GM10847 (cell line): ENCODE data around the gene MRPS17.

Source experiments
- POLR2A ChIP-seq: IDR thresholded peaks from 2 replicates; pipeline ENCODE4 v1.6.1; 2011; ENCODE audit not compliant: insufficient read length; ENCODE audit errors: extremely low read depth

MRPS17 gene

DNA sequence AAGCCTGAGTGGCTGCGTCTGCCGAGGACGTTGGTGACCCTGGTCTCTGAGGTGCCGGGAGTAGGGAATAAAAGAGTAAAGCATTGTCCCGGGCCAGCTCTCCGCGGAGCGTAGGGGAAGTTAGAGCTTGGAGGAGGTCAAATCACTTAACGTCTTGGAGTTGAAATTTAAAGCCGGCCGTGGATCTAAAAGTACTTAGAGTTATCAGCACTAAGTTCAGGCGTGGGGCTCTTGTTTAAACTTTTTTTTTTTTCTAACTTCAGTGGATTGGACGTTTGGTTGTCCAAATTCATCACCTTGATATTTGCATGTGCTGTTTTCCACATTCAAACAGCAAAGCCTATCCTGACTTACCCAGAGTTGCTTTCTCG is 13.4 kb downstream of the MRPS17 start:
- no peak for TF ChIP-seq POLR2A

DNA sequence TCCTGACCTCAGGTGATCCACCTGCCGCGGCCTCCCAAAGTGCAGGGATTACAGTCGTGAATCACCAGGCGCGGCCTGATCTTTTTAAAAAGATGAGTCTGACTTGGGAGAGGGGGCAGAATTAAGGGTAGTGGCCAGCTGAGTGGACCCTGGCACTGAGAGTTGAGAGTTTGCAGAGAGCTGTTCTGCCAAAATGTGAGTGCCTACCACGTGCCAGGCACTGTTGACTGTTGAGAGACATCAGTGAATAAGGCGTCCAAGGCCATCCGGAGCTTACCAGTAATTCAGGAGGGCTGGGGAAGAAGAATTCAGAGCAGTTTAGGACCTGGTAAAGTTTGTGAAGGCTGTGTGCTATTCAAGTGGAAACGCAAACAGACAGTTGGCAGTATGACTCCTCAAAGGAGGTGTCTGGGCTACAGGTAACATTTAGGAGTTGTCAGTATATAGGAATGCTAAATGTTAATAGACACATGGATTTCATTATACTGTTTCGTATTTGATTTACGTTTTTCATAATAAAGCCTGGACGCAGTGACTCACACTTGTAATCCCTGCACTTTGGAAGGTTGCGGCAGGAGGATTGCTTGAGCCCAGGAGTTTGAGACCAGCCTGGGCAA is 14.2 kb downstream of the MRPS17 start:
- TF ChIP-seq POLR2A = no peak

DNA sequence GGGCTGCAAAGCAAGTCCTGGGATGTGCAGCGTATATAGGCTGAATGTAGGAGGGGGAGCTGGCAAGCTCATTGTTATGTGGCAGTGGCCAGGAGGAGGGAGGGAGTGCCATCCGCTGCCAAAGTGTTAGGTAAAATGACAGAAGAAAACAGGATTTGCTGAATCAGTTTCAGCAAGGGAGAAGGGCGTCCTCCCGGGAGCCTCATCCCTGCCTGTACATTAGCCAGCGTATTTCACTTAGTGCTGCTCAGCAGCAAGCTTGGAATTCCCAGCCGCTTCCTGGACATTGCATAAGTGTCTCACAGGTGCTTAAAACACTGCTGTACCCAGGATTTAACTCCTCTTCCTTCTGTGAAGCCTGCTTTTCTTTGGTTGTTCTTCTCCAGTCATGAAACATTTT is 15.2 kb downstream of the MRPS17 start:
- no peak for TF ChIP-seq POLR2A

GRCh38 chr7:55969391-55969790 is 17.7 kb downstream of the MRPS17 start:
- no peak for TF ChIP-seq POLR2A

GRCh38 chr7:55970561-55970960 is 18.9 kb downstream of the MRPS17 start:
- no peak for TF ChIP-seq POLR2A

- TF ChIP-seq POLR2A = no peak
These were observed 19.3 kb downstream of the MRPS17 start for GRCh38 chr7:55970978-55971377.

DNA sequence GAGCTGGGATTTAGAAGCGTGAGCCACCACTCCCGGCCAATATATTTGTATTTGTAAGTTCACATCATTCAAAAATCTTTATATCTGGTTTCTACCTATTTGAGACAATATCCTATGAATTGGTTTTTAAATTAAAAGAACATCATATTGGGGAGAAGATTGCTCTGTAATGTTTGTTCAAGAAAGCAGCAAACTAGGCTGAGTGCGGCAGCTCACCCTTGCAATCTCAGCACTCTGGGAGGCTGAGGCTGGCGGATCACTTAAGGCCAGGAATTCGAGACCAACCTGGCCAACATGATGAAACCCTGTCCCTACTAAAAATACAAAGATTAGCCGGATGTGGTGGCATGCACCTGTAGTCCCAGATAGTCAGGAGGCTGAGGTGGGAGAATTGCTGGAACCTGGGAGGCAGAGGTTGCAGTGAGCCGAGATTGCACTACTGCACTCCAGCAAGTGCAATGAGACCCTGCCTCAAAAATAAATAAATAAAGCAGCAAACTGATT is 22.1 kb downstream of the MRPS17 start:
- TF ChIP-seq POLR2A = no peak

- TF ChIP-seq POLR2A = no peak
These were observed 24.4 kb downstream of the MRPS17 start for GRCh38 chr7:55975988-55976633.

DNA sequence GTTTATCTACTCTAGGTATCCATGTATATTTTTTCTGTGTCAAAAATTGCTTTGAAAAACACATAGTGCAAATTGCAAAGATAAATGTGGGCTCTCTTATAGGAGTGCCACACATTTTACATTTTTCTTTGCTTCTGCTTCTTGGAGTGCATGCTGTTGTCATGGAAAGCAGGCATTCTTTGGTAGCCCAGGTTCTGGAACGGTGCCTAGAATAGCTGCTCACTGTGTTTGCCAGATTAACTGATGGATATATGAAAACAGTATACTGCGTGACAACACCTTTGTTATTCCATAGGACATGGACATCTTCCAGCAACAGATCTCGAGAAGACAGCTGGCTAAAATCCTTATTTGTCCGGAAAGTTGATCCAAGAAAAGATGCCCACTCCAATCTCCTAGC is 26.2 kb downstream of the MRPS17 start:
- TF ChIP-seq POLR2A = no peak

GRCh38 chr7:55980266-55980665 is 28.6 kb downstream of the MRPS17 start:
- TF ChIP-seq POLR2A = no peak

DNA sequence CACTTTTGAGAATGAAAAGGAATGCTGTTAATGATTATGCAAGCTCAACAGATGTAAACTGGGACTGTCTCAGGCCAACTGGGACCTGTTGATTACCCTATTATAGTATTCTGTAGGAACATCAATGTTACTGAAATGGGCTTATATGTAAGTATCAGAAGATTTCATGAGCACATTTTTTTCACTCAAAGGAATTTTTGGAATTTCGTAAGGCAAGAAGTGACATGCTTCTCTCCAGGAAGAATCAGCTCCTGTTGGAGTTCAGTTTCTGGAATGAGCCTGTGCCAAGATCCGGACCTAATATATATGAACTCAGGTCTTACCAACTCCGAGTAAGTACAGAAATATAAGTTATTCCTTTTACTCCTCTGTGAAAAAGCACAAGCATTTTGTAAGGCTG is 31.9 kb downstream of the MRPS17 start:
- TF ChIP-seq POLR2A = no peak

- TF ChIP-seq POLR2A = no peak
These were observed 40.7 kb downstream of the MRPS17 start for GRCh38 chr7:55992346-55992745.

- TF ChIP-seq POLR2A = no peak
These were observed 45.3 kb downstream of the MRPS17 start for GRCh38 chr7:55996856-55997500.

DNA sequence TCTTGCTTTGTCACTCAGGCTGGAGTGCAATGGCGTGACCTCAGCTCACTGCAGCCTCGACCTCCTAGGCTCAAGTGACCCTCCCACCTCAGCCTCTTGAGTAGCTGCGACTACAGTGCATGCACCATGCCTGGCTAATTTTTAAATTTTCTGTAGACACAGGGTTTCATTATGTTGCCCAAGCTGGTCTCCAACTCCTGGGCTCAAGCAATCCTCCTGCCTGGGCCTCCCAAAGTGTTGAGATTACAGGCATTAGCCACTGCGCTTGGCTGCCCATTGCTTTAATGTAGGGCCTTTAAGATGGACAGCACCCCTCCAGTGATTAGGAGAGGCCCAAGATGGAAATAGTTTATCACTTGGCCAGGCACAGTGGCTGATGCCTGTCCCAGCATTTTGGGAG is 52.1 kb downstream of the MRPS17 start:
- TF ChIP-seq POLR2A = no peak
